WTC11 (cell line): Measurements from ENCODE around the gene ALOX15. TPM values are rescaled to one million over a fixed set of nuclear protein-coding genes. Genes with fewer than 3 reads are reported as not detected.

Experiments used
- ATAC-seq: fragments of 200-7000 bp; cut with Tn5 transposase; 2 replicates; pipeline ENCODE4 v1.10.0; 2021; ENCODE audit warnings: mild to moderate bottlenecking, moderate library complexity
- CTCF ChIA-PET: fragments of 300-600 bp; sonication (Branson Sonifier 250); formaldehyde crosslinking; loops from one replicate; lab custom pipeline; 2021; ENCODE audit warnings: antibody characterized with exemption; lab: Charles Lee
- POLR2A ChIA-PET: fragments of 350-600 bp; sonication (Branson Sonifier 250); formaldehyde crosslinking; loops from one replicate; lab custom pipeline; 2021; ENCODE audit warnings: antibody characterized with exemption; lab: Charles Lee
- DNase-seq: peaks from one replicate; pipeline ENCODE4 v3.0.0; 2021; ENCODE audit warnings: low spot score
- H3K27ac Mint-ChIP-seq: 2 replicates; pipeline ENCODE4 v1.8.0; 2021; ENCODE audit warnings: mixed read lengths
- H3K27me3 Mint-ChIP-seq: 2 replicates; pipeline ENCODE4 v1.8.0; 2021; ENCODE audit warnings: low read depth, mild to moderate bottlenecking, moderate library complexity, mixed read lengths
- H3K36me3 Mint-ChIP-seq: 2 replicates; pipeline ENCODE4 v1.8.0; 2021; ENCODE audit warnings: mixed read lengths
- H3K4me1 Mint-ChIP-seq: 2 replicates; pipeline ENCODE4 v1.8.0; 2022; ENCODE audit warnings: mixed read lengths
- H3K4me3 Mint-ChIP-seq: 2 replicates; pipeline ENCODE4 v1.8.0; 2021; ENCODE audit warnings: mild to moderate bottlenecking, moderate library complexity, mixed read lengths
- H3K9me3 Mint-ChIP-seq: 2 replicates; pipeline ENCODE4 v1.8.0; 2021; ENCODE audit warnings: mixed read lengths
- CREM ChIP-seq: sonication (generic); formaldehyde crosslinking; IDR thresholded peaks from 2 replicates; pipeline ENCODE4 v1.8.1; 2022; ENCODE audit warnings: mild to moderate bottlenecking, missing genetic modification reagents, moderate library complexity
- E2F1 ChIP-seq: sonication (generic); formaldehyde crosslinking; IDR thresholded peaks from 2 replicates; pipeline ENCODE4 v1.8.0; 2022; ENCODE audit warnings: mild to moderate bottlenecking, missing genetic modification reagents
- FOXK1 ChIP-seq: sonication (generic); formaldehyde crosslinking; IDR thresholded peaks from 2 replicates; pipeline ENCODE4 v1.8.0; 2022; ENCODE audit warnings: mild to moderate bottlenecking, moderate library complexity, missing genetic modification reagents
- GABPB1 ChIP-seq: sonication (generic); formaldehyde crosslinking; IDR thresholded peaks from 2 replicates; pipeline ENCODE4 v1.8.1; 2023; ENCODE audit warnings: mild to moderate bottlenecking, missing genetic modification reagents
- IRF2 ChIP-seq: sonication (generic); formaldehyde crosslinking; IDR thresholded peaks from 2 replicates; pipeline ENCODE4 v1.8.0; 2022; ENCODE audit warnings: low read depth, missing genetic modification reagents, borderline replicate concordance
- JUN ChIP-seq: sonication (generic); formaldehyde crosslinking; IDR thresholded peaks from 2 replicates; pipeline ENCODE4 v1.8.0; 2023; ENCODE audit warnings: mild to moderate bottlenecking, missing genetic modification reagents
- MXD4 ChIP-seq: fragments of 250-450 bp; sonication (Bioruptor Pico); IDR thresholded peaks from 2 replicates; pipeline ENCODE4 v1.8.0; 2021; ENCODE audit warnings: mild to moderate bottlenecking, moderate library complexity, borderline replicate concordance
- NFE2L1 ChIP-seq: sonication (generic); formaldehyde crosslinking; IDR thresholded peaks from 2 replicates; pipeline ENCODE4 v1.8.1; 2023; ENCODE audit warnings: missing genetic modification reagents
- NR3C1 ChIP-seq: sonication (generic); formaldehyde crosslinking; conservative IDR thresholded peaks from 2 replicates; pipeline ENCODE4 v1.8.1; 2023; ENCODE audit warnings: low read depth, mild to moderate bottlenecking, missing genetic modification reagents
- SMAD3 ChIP-seq: sonication (generic); formaldehyde crosslinking; IDR thresholded peaks from 2 replicates; pipeline ENCODE4 v1.8.0; 2022; ENCODE audit warnings: missing genetic modification reagents, mild to moderate bottlenecking, borderline replicate concordance
- SOX15 ChIP-seq: fragments of 250-450 bp; sonication (Bioruptor Pico); IDR thresholded peaks from 2 replicates; pipeline ENCODE4 v1.9.0; 2021; ENCODE audit warnings: mild to moderate bottlenecking
- SP1 ChIP-seq: sonication (generic); formaldehyde crosslinking; conservative IDR thresholded peaks from 2 replicates; pipeline ENCODE4 v1.8.1; 2022; ENCODE audit warnings: missing genetic modification reagents
- ZNF121 ChIP-seq: sonication (generic); formaldehyde crosslinking; IDR thresholded peaks from 2 replicates; pipeline ENCODE4 v1.8.0; 2023; ENCODE audit warnings: missing genetic modification reagents
- ZNF138 ChIP-seq: sonication (generic); formaldehyde crosslinking; conservative IDR thresholded peaks from 2 replicates; pipeline ENCODE4 v1.8.1; 2022; ENCODE audit warnings: mild to moderate bottlenecking, moderate library complexity, missing genetic modification reagents
- ZNF317 ChIP-seq: sonication (generic); formaldehyde crosslinking; IDR thresholded peaks from 2 replicates; pipeline ENCODE4 v1.8.1; 2023; ENCODE audit warnings: low read depth, mild to moderate bottlenecking, moderate library complexity, missing genetic modification reagents, borderline replicate concordance
- ZNF396 ChIP-seq: fragments of 250-450 bp; sonication (Bioruptor Pico); IDR thresholded peaks from 2 replicates; pipeline ENCODE4 v1.8.0; 2021; ENCODE audit warnings: mild to moderate bottlenecking, moderate library complexity, borderline replicate concordance
- ZNF423 ChIP-seq: fragments of 250-450 bp; sonication (Bioruptor Pico); IDR thresholded peaks from 2 replicates; pipeline ENCODE4 v2.1.2; 2022; ENCODE audit warnings: mild to moderate bottlenecking, moderate library complexity
- ZNF425 ChIP-seq: fragments of 250-450 bp; sonication (Bioruptor Pico); conservative IDR thresholded peaks from 2 replicates; pipeline ENCODE4 v1.9.0; 2021; ENCODE audit warnings: mild to moderate bottlenecking
- ZNF671 ChIP-seq: fragments of 250-450 bp; sonication (Bioruptor Pico); IDR thresholded peaks from 2 replicates; pipeline ENCODE4 v1.8.0; 2021; ENCODE audit warnings: mild to moderate bottlenecking
- total RNA-seq: library from RNA; stranded (reverse); gene quantifications from 3 replicates; pipeline ENCODE4 v1.2.3, GENCODE V29; 2021
- TF ChIP-seq, protein P1 (sequence below): fragments of 250-450 bp; sonication (Bioruptor Pico); IDR thresholded peaks from 2 replicates; pipeline ENCODE4 v1.9.0; 2021; ENCODE audit warnings: mild to moderate bottlenecking
- TF ChIP-seq, protein P2 (sequence below): sonication (generic); formaldehyde crosslinking; IDR thresholded peaks from 2 replicates; pipeline ENCODE4 v1.8.1; 2023; ENCODE audit warnings: mild to moderate bottlenecking, missing genetic modification reagents, moderate library complexity
- TF ChIP-seq, protein P3 (sequence below): fragments of 250-450 bp; sonication (Bioruptor Pico); IDR thresholded peaks from 2 replicates; pipeline ENCODE4 v1.9.0; 2021; ENCODE audit warnings: moderate library complexity, mild to moderate bottlenecking, inconsistent platforms, borderline replicate concordance
- TF ChIP-seq, protein P4 (sequence below): sonication (generic); formaldehyde crosslinking; IDR thresholded peaks from 2 replicates; pipeline ENCODE4 v1.8.1; 2022; ENCODE audit warnings: mild to moderate bottlenecking, missing genetic modification reagents, moderate library complexity, borderline replicate concordance
- TF ChIP-seq, protein P5 (sequence below): sonication (generic); formaldehyde crosslinking; IDR thresholded peaks from 2 replicates; pipeline ENCODE4 v1.8.0; 2023; ENCODE audit warnings: missing genetic modification reagents

ALOX15 gene
- total RNA-seq, 1 experiment from 2014 or later = 0.50 TPM

GRCh38 chr17:4678448-4679026 is 37.1 kb upstream of the ALOX15 start (continued):
- no peak for TF ChIP-seq ZNF425
- no peak for TF ChIP-seq ZNF317 (CRISPR knock-in tag)
- TF ChIP-seq ZNF396 (CRISPR knock-in tag) = no peak
- TF ChIP-seq, protein P1, sequence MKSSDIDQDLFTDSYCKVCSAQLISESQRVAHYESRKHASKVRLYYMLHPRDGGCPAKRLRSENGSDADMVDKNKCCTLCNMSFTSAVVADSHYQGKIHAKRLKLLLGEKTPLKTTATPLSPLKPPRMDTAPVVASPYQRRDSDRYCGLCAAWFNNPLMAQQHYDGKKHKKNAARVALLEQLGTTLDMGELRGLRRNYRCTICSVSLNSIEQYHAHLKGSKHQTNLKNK (CRISPR knock-in tag) = no peak
- no peak for TF ChIP-seq FOXK1 (CRISPR knock-in tag)
- no peak for TF ChIP-seq JUN (CRISPR knock-in tag)
- TF ChIP-seq NFE2L1 (CRISPR knock-in tag) = no peak
- TF ChIP-seq CREM (CRISPR knock-in tag) = no peak

DNA sequence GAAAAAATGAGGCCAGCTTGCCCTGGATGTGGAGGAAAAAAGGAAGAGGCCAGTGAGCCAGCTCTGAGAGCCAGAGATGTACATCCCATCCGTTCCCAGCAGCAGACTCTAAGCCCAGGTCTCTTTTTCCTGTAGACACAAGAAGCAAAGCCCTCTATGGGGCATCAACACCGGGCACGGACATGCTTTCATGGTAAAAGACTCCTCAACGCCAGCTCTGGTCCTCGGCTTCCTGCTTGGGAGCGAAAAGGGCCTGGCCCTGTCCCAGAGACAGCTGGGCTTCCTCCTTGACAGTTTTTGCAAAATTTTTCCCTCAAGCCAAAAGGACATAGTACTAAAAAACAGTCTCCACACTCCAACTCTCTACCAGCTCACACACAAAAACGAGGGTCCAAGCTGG is 35.3 kb upstream of the ALOX15 start:
- H3K36me3 Mint-ChIP-seq = peaks cover 73% of the 10 kb centered on the region
- ChIA-PET CTCF (no interaction called here), POLR2A (no interaction called here)
- DNase-seq (no peak), ATAC-seq (no peak)
- H3K27me3 Mint-ChIP-seq = no peaks in the 10 kb centered on the region
- H3K27ac Mint-ChIP-seq = no peak overlapping the region
- no peaks in the 10 kb centered on the region for H3K4me1 Mint-ChIP-seq
- H3K4me3 Mint-ChIP-seq = no peak overlapping the region
- no peaks in the 10 kb centered on the region for H3K9me3 Mint-ChIP-seq
- TF ChIP-seq ZNF425 (no peak), ZNF138 (CRISPR knock-in tag) (no peak), IRF2 (no peak), NR3C1 (no peak), ZNF671 (CRISPR knock-in tag) (no peak), ZNF121 (CRISPR knock-in tag) (no peak), SP1 (CRISPR knock-in tag) (no peak), ZNF423 (CRISPR knock-in tag) (no peak), MXD4 (CRISPR knock-in tag) (no peak), E2F1 (no peak), SMAD3 (CRISPR knock-in tag) (no peak), GABPB1 (CRISPR knock-in tag) (no peak), SOX15 (CRISPR knock-in tag) (no peak)
- TF ChIP-seq, protein P2, sequence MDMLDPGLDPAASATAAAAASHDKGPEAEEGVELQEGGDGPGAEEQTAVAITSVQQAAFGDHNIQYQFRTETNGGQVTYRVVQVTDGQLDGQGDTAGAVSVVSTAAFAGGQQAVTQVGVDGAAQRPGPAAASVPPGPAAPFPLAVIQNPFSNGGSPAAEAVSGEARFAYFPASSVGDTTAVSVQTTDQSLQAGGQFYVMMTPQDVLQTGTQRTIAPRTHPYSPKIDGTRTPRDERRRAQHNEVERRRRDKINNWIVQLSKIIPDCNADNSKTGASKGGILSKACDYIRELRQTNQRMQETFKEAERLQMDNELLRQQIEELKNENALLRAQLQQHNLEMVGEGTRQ = no peak
- TF ChIP-seq, protein P3, sequence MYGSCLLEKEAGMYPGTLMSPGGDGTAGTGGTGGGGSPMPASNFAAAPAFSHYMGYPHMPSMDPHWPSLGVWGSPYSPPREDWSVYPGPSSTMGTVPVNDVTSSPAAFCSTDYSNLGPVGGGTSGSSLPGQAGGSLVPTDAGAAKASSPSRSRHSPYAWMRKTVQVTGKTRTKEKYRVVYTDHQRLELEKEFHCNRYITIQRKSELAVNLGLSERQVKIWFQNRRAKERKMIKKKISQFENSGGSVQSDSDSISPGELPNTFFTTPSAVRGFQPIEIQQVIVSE = no peak
- TF ChIP-seq, protein P4, sequence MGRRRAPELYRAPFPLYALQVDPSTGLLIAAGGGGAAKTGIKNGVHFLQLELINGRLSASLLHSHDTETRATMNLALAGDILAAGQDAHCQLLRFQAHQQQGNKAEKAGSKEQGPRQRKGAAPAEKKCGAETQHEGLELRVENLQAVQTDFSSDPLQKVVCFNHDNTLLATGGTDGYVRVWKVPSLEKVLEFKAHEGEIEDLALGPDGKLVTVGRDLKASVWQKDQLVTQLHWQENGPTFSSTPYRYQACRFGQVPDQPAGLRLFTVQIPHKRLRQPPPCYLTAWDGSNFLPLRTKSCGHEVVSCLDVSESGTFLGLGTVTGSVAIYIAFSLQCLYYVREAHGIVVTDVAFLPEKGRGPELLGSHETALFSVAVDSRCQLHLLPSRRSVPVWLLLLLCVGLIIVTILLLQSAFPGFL (CRISPR knock-in tag) = no peak
- TF ChIP-seq, protein P5, sequence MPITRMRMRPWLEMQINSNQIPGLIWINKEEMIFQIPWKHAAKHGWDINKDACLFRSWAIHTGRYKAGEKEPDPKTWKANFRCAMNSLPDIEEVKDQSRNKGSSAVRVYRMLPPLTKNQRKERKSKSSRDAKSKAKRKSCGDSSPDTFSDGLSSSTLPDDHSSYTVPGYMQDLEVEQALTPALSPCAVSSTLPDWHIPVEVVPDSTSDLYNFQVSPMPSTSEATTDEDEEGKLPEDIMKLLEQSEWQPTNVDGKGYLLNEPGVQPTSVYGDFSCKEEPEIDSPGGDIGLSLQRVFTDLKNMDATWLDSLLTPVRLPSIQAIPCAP = no peak
